Measurements from ENCODE around the gene BTBD9.

- TF ChIP-seq POLR2A (IDR thresholded peaks at IDR 0.05; ENCODE audit: low read length) (no peak), GATA1 (IDR thresholded peaks at IDR 0.05; ENCODE audit: low read depth, low read length) (no peak)
Observed at GRCh38 chr6:38144365-38144945, 495.3 kb downstream of the BTBD9 start.

Measured in erythroblast (primary cell).